Iris pigment epithelial cell (primary cell): ENCODE data around the gene CENPP.
"Not testable (repeated sequence)": the region's sequence is repeated elsewhere in the genome, so short reads cannot be mapped to it uniquely, and the experiment has no call there.

Experiments
- DNase-seq: peaks from one replicate; pipeline ENCODE4 v3.0.0-alpha.2; 2011; ENCODE audit warnings: low read depth

The CENPP gene

GRCh38 chr9:92380603-92381002, 54.9 kb downstream of the CENPP start:
- no peak for DNase-seq

DNA sequence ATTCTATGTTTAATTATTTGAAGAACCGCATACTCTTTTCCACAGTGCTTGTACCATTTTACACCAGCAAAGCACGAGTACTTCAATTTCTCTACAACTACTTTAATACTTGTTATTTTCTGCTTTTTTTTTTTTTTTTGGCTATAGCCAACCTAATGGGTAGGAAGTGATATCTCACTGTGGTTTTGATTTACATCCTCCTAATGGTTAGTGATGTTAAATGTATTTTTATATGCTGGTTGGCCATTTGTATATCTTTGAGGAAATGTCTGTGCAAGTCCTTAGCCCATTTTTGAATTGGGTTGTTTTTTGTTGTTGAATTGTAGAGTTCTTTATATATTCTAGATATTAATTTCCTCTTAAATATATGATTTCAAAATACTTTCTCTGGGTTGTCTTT, 56.0 kb downstream of the CENPP start:
- DNase-seq = no peak

GRCh38 chr9:92384375-92384774, 58.6 kb downstream of the CENPP start:
- peak; percentile 53 for DNase-seq

DNA sequence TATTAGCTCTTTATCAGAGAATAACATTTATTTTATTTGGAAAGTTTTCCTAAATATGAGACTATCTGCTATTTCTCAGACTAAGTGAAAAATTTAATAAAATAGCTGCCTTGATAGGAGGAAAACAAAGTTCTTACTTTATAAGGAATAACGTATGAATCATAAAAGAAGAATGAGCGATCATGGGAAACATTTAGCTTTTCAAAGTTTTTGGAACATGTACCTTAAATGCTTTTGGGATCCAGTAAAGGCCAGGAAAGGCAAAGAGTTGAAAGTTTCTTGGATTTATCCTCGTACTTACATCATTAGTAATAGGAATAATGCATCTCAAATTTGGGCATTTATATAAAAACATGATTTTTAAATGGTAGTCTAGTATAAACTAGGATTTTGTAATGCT, 59.2 kb downstream of the CENPP start:
- DNase-seq = peak; percentile 22

DNA sequence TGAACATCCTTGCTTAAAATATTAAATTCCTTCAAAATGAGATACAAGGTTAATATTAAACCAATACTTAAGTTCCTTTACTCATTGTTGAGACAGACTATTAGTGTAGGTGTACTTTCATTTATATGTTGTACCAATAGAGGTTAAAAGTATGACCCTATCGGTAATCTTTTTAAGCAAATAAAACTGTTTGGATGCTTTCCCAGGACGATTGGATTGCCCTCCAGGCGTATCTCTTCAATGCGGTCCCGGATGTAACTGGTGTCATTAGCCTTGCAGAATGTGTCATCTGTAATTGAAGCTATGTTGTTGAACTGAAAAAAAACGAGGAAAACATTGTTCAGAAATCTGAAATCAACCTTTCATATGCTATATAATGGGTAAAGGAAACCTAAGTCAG, 59.7 kb downstream of the CENPP start:
- DNase-seq = no peak

DNA sequence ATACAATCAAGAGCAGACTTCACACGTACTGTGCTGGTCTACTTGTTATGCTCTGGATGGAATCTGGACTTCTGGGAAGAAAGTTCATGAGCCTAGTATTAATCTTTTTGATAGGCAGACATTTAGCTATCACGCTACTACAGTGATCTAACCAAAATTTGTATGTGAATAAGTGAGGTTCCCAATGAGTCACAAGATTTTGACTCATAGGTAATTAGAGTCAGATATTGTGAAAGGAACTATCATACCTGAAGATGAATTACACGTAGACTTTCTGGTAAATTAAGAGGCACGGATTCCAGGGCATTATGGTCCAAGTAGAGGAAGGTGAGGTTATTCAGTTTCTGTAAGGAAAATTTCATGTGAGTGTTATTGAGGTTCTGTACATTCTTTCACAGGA, 60.2 kb downstream of the CENPP start:
- DNase-seq = no peak

DNA sequence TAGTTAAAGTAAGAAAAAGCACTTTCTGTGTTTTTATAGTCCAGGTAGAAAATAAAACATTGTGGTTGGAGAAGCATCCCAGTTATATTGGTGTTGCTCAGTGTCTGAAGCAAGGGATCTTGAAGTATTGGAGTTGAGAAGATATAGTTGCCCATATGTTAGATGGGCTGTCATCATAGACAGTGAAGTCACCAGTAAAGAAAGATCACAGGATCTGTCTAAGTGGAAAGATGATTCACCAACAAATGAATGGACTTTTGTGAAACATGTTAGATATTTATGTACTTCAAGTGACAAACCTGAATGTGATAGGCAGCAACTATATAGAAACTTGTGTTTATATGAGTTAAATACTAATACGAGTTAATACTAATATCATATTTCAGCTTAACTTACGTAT, 66.9 kb downstream of the CENPP start:
- peak; percentile 26 for DNase-seq

DNA sequence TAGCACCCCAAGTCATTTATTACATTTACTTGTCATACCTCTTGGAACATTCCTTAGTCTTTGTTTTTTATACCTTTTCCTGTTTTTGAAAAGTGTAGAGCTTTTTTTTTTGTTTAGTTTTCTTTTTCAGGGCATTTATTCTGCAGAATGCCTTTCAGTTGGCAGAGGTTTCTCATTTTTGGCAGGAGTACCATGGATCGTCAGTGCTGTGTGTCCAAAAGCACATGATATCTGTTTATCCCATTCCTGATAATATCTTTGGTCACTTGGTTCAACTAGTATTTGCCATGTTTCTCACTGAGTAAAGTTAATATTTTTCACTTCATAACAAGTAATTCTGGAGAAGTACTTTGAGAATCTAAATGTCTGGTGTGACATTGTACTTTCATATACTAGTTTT, 67.9 kb downstream of the CENPP start:
- DNase-seq = no peak

DNA sequence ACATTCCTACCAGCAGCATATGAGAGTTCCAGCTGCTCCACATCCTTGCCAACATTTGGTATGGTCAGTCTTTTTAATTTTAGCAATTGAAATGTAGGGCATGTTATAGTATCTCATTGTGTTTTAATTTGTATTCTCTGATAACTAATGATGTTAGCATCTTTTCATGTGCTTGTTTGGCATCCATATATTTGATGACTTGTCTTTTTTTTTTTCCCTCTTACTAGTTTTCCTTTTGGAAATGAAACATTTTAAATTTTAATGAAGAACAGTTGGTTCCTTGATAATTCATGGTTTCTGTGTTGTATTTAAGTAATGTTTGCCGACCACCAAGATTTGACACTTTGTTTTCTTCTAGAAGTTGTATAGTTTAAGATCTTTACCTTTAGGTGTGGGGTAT, 69.9 kb downstream of the CENPP start:
- DNase-seq = no peak

DNA sequence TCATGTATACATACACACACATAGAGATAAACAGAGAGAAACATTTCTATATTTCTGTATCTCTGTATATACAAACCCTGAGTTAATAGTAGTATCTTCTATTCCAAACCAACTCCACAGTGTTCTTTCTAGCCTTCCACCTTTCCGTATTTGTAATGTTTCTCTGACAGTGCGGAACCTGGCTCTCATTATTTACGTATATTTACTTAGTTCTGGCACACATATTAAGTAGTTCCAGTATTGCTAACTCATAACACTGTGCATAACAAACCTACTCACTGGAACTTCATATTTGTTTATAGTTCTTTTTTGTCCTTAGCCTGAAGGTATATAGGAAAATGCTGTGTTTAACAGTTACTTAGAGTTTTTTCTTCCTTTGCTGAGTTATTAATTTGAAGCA, 72.1 kb downstream of the CENPP start:
- no peak for DNase-seq

DNA sequence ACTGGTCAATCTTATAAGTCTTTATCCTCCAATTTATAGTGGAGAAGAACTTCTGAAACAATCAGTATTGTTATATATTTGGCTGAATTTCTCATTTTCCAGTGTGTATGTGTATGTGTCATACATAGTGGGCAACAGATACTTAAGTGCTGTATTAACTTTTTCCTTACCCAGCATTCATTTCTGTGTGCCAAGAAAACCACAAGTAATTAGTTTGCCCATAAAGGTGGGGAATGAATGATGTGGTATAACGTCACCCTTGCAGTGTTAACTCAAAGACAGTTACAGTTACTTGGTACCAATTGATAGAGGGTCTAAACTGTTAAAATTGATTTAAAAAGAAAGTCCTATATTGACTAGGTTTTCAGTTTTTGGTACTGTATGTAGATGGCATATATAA, 76.6 kb downstream of the CENPP start:
- no peak for DNase-seq

GRCh38 chr9:92402826-92403745, 77.3 kb downstream of the CENPP start:
- no peak for DNase-seq

DNA sequence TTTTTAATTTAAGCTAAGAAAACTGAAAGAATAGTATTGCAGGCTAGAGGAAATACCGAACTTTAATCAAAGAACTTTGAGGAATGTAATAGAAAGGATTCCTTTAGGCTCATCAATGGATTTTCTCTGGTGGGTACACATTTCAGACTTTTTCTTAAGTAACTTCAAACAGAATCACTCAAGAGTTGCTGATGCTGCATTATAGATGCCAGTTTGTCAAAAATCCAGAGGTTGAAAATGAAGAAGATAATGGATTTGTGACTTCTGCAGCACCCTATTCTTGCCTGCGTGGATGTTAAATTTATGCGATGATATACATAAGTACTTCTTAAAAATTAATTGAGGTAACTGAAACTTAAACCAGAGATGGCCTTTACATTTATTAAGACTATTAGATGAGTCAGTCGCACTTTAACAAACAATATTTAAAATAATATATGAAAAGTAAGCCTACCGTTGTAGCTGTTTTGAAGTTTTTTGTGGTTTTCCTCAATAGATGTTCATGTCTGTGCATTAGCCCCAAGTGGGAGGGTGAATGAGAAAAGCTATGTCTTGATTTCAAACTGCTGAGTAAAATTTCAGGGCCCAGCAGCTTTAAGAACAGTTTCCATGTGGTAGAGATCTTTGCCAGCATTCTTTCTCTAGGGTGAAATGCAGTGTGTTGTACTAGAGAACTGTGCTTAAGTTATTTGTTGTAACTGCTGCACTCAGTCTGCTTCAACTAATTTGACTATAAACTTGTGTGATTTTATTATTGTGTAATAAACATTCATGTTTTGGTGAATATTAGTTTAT, 78.5 kb downstream of the CENPP start, which contains the start of gene OGN:
TSS of gene OGN (minus strand) at position 537 of the 795 bp plus-strand sequence. CDS start 1,171 bp downstream, outside the sequence.
- peak; percentile 55 for DNase-seq

DNA sequence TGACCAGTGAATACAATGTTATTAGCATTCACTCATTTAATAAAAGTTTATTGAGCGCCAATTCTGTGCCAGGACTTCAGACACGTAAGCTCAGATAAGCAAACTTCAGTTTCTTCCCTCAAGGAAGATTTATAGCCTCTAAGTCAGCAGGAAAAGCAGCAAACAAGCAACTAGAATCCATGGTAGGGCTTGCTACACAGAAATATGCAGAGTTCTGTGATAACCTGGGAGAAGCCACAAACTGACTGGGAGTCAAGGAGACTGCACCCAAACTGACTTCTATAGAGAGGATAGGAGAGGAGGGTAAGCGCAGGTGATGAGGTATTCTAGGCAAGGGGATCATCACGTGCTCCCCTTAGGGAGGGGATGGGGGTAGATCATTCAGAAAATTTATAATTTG, 80.1 kb downstream of the CENPP start:
- no peak for DNase-seq

DNA sequence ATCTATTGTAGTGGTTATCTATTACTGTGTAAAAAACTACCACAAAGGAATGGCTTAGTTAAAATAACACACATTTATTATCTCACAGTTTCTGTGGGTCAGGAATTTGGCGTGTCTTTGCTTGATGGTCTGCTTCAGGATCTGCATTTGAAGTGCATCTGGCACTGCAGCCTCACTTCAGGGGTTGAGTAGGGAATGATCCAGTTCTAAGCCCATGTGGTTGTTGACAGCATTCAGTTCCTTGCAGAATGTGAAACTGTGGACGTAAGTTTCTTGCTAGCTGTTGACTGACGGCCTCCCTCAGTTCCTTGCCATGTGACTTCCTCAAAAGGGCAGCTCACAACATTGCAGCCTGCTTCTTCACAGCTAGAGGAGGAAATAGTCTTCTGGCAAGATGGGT, 80.7 kb downstream of the CENPP start:
- peak; percentile 60 for DNase-seq

DNA sequence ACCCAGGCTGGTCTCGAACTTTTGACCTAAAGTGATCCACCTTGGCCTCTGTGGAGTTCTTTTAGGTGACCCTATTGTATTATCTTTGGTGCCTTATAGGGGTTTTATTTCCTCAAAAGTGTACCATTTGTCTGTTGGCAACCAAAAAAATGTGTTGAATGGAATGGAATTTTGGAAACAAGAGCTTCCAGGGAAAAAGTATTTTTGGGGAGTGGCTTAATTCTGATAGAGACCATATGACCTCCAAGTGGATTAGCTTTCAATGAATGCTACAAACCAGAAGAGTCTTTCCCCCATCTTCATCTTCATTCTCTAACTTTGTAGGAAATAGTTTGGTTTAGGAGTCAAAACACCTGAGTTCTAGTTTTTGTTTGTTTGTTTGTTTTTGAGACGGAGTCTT, 82.1 kb downstream of the CENPP start:
- no peak for DNase-seq

DNA sequence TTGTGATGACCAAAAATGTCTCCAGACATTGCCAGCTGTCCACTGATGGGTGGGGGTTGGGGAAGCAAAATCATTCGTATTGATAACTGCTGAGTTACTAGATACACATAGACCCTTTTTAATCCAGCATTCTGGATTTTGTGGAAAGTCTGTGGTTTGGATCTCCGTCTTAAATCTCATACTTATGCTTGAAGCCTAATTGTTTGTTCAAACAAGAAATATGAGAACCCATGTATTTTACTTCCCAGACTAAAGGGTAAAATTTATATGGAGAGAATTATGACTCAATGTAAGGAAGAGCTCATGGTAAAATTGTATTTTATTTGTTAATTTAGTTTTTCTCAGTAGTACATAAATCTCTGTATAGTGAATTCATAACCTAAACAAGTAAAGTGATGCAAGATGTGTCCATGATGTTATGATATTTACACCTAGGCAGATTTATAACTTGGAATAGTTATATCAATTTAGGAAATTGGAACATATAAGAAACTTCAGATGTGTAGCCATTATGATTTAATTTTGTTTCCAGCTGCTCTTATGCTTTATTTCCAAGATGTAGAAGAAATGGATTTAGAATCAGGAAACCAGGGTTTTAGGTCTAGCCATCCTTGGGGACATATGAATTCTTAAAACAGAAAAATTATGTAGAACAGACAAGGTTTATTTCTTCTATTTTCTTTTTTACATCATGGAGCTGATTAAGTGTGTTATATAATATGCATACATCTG, 83.2 kb downstream of the CENPP start:
- no peak for DNase-seq

DNA sequence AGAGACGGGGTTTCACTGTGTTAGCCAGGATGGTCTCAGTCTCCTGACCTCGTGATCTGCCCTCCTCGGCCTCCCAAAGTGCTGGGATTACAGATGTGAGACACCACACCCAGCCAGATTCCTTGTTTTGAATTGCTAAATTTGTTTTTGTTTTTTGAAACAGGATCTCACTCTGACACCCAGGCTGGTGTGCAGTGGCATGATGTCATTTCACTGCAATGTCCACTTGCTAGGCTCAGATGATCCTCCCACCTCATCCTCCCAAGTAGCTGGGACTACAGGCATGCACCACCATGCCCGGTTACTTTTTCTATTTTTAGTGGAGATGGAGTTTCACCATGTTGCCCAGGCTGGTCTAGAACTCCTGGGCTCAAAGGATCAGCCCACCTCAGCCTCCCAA, 85.4 kb downstream of the CENPP start:
- not testable (repeated sequence) for DNase-seq

DNA sequence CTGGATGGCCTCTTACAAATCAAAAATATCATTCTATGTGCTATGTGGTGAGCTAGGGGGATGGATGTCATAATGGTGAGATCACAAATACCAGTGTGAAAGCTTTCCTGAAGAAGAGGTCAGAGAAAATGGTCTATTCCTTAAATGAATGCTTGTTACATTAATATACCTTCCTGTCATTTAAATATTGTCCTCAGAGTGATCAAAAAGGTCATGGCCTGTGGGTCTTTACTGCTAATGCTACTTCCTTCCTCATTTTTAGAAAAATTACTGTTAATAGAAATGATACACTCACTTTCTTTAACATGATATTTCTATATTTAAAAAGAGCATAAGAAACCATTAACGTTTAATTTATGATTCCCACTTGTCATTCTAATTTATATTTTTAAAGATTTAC, 88.8 kb downstream of the CENPP start:
- peak; percentile 30 for DNase-seq

GRCh38 chr9:92422611-92423338, 97.0 kb downstream of the CENPP start:
- DNase-seq = no peak

GRCh38 chr9:92423612-92424011, 97.9 kb downstream of the CENPP start:
- no peak for DNase-seq

- DNase-seq = no peak
Observed at GRCh38 chr9:92424340-92424739, 98.6 kb downstream of the CENPP start, which contains the start of gene OMD. Gene OMD (minus strand): TSS chr9:92424471. CDS start chr9:92417558, 6,913 bp downstream.
